GM21825 (cell line): ENCODE data around the gene RANBP1.

Experiments used
- ATAC-seq: cut with Tn5 transposase; IDR thresholded peaks from one replicate; pipeline ENCODE4 v1.9.1; 2021; ENCODE audit warnings: mild to moderate bottlenecking, moderate library complexity; ENCODE audit not compliant: unreplicated experiment

Gene RANBP1

GRCh38 chr22:20118300-20119020, 2.6 kb downstream of the RANBP1 start:
- ATAC-seq = no peak

- no peak for ATAC-seq
Observed at GRCh38 chr22:20121856-20122415, 6.0 kb downstream of the RANBP1 start.

GRCh38 chr22:20123366-20124082, 7.6 kb downstream of the RANBP1 start:
- no peak for ATAC-seq

GRCh38 chr22:20124083-20124787, 8.3 kb downstream of the RANBP1 start:
- no peak for ATAC-seq

GRCh38 chr22:20125201-20126174, 9.6 kb downstream of the RANBP1 start:
- ATAC-seq = no peak

- ATAC-seq = no peak
Observed at GRCh38 chr22:20126284-20127029, 10.6 kb downstream of the RANBP1 start.

GRCh38 chr22:20127318-20127868, 11.5 kb downstream of the RANBP1 start:
- no peak for ATAC-seq

- no peak for ATAC-seq
Observed at GRCh38 chr22:20127869-20128618, 12.1 kb downstream of the RANBP1 start.

GRCh38 chr22:20128619-20128901, 12.7 kb downstream of the RANBP1 start:
- ATAC-seq = no peak

GRCh38 chr22:20128902-20129746, 13.2 kb downstream of the RANBP1 start:
- ATAC-seq = no peak

GRCh38 chr22:20129747-20130014, 13.8 kb downstream of the RANBP1 start:
- ATAC-seq = no peak

GRCh38 chr22:20130319-20130718, 14.4 kb downstream of the RANBP1 start:
- no peak for ATAC-seq

- ATAC-seq = peak; percentile 40
Observed at GRCh38 chr22:20130731-20131596, 15.1 kb downstream of the RANBP1 start.

- peak; percentile 37 for ATAC-seq
Observed at GRCh38 chr22:20131597-20131858, 15.6 kb downstream of the RANBP1 start, which contains the start of gene ZDHHC8. TSS of gene ZDHHC8 (plus strand) at chr22:20131804. CDS start at chr22:20131948, 144 bp downstream.

GRCh38 chr22:20131859-20132685, 16.2 kb downstream of the RANBP1 start:
- no peak for ATAC-seq

GRCh38 chr22:20132686-20133246, 16.9 kb downstream of the RANBP1 start:
- ATAC-seq = no peak
